Adipose tissue (tissue), 3 donors: Measurements from ENCODE around the gene CCDC149. TPM values are rescaled to one million over a fixed set of nuclear protein-coding genes. Genes with fewer than 3 reads are reported as not detected.

Experiments used
- H3K27ac ChIP-seq: one replicate; pipeline ENCODE4 v1.5.1; 2013; ENCODE audit warnings: low read depth, low read length
- whole genome bisulfite sequencing, 3 donors: extraction: QIAGEN DNeasy Blood & Tissue Kit; methylation state at CpG; one replicate each; pipeline ENCODE4 v1.1.7; 2013; 5-methylcytosine and 5-hydroxymethylcytosine counted together
- polyA plus RNA-seq, 3 donors: library from polyadenylated mRNA; stranded (reverse); fragments of 200-250 nt; gene quantifications; one replicate each; pipeline ENCODE4 v1.2.3, GENCODE V29; 2013
- donor health status: healthy with polysubstance abuse.
- donor health status: Bipolar disorder and iron deficiency.
- donor health status: healthy.

The CCDC149 gene
- polyA plus RNA-seq, 3 donors: 6.2 to 14.6 (median 12.6) TPM

GRCh38 chr4:24888475-24889344, 24.1 kb downstream of the CCDC149 start:
- no peak overlapping the region for H3K27ac ChIP-seq
- 88 to 92% (median 91%) methylated on average over 8 of the region's 8 CpGs for whole genome bisulfite sequencing, 3 donors

GRCh38 chr4:24887881-24888430, 24.9 kb downstream of the CCDC149 start:
- WGBS, 3 donors: 88 to 92% (median 91%) methylated on average over 3 of the region's 3 CpGs
- H3K27ac ChIP-seq: no peak overlapping the region

- no peak overlapping the region for H3K27ac ChIP-seq
- WGBS, 3 donors: 75 to 89% (median 85%) methylated on average over 3 of the region's 3 CpGs
These were observed 26.2 kb downstream of the CCDC149 start for GRCh38 chr4:24886596-24886995.

GRCh38 chr4:24885342-24885741, 27.5 kb downstream of the CCDC149 start:
- no peak overlapping the region for H3K27ac ChIP-seq
- 71 to 94% (median 87%) methylated on average over 8 of the region's 8 CpGs for WGBS, 3 donors

- H3K27ac ChIP-seq: no peak overlapping the region
- WGBS, 3 donors: 87% methylated on average over 8 of the region's 8 CpGs
These were observed 27.9 kb downstream of the CCDC149 start for GRCh38 chr4:24884902-24885301.

- WGBS, 3 donors: 73 to 85% (median 85%) methylated on average over 3 of the region's 3 CpGs
- H3K27ac ChIP-seq: no peak overlapping the region
These were observed 31.2 kb downstream of the CCDC149 start for GRCh38 chr4:24881508-24882196.

GRCh38 chr4:24880186-24880585, 32.7 kb downstream of the CCDC149 start:
- WGBS, 3 donors: 88 to 96% (median 93%) methylated on average over 8 of the region's 8 CpGs
- no peak overlapping the region for H3K27ac ChIP-seq

- H3K27ac ChIP-seq: no peak overlapping the region
- WGBS, 3 donors: 74 to 88% (median 81%) methylated on average over 8 of the region's 8 CpGs
These were observed 34.2 kb downstream of the CCDC149 start for GRCh38 chr4:24878636-24879016.

GRCh38 chr4:24877868-24878635, 34.8 kb downstream of the CCDC149 start:
- no peak overlapping the region for H3K27ac ChIP-seq
- WGBS, 3 donors: 73 to 89% (median 78%) methylated on average over 9 of the region's 9 CpGs

GRCh38 chr4:24876431-24876830, 36.4 kb downstream of the CCDC149 start:
- H3K27ac ChIP-seq: no peak overlapping the region
- WGBS, 3 donors: 78 to 93% (median 87%) methylated on average over 6 of the region's 6 CpGs

- no peak overlapping the region for H3K27ac ChIP-seq
- WGBS, 3 donors: 80 to 100% (median 88%) methylated on average over 2 of the region's 2 CpGs
These were observed 40.1 kb downstream of the CCDC149 start for GRCh38 chr4:24872720-24873119.

- 88 to 91% (median 89%) methylated on average over 3 of the region's 3 CpGs for WGBS, 3 donors
These were observed 41.6 kb downstream of the CCDC149 start for GRCh38 chr4:24871210-24871609.

GRCh38 chr4:24867766-24868296, 45.0 kb downstream of the CCDC149 start:
- no peak overlapping the region for H3K27ac ChIP-seq
- WGBS, 3 donors: 85 to 94% (median 90%) methylated on average over 9 of the region's 9 CpGs

More at GRCh38 chr4:24871210-24871609, 41.6 kb downstream of the CCDC149 start:
- H3K27ac ChIP-seq: no peak overlapping the region

- 91 to 100% (median 95%) methylated on average over 1 of the region's 1 CpG for WGBS, 3 donors
- H3K27ac ChIP-seq: no peak overlapping the region
These were observed 45.6 kb downstream of the CCDC149 start for GRCh38 chr4:24867251-24867650.

GRCh38 chr4:24865401-24865800, 47.4 kb downstream of the CCDC149 start:
- H3K27ac ChIP-seq: no peak overlapping the region
- WGBS, 3 donors: 92 to 96% (median 95%) methylated on average over 4 of the region's 4 CpGs

- no peak overlapping the region for H3K27ac ChIP-seq
- WGBS, 3 donors: 97 to 98% (median 98%) methylated on average over 8 of the region's 8 CpGs
These were observed 49.0 kb downstream of the CCDC149 start for GRCh38 chr4:24863799-24864198.

- whole genome bisulfite sequencing, 3 donors: 95 to 97% (median 96%) methylated on average over 8 of the region's 8 CpGs
- H3K27ac ChIP-seq: no peak overlapping the region
These were observed 50.6 kb downstream of the CCDC149 start for GRCh38 chr4:24862073-24862751.

GRCh38 chr4:24858550-24858949, 54.3 kb downstream of the CCDC149 start:
- WGBS, 3 donors: 60 to 83% (median 70%) methylated on average over 4 of the region's 4 CpGs

More at GRCh38 chr4:24858550-24858949, 54.3 kb downstream of the CCDC149 start:
- H3K27ac ChIP-seq: no peak overlapping the region
